Transverse colon (tissue), 4 donors: ENCODE data around the gene LRPAP1.

Experiments used
- CTCF ChIP-seq, 5 experiments: fragments of 200-600 bp in 3 of 5; fragments of 450-650 bp in 2 of 5; sonication (generic) in 3 of 5; IDR thresholded peaks; 1 replicate in 2 of 5; 2 replicates in 3 of 5; pipeline ENCODE4 v1.5.1; 2016 to 2017; ENCODE audit warnings: antibody characterized with exemption in 5 of 5, inconsistent platforms in 3 of 5, mild to moderate bottlenecking in 2 of 5, moderate library complexity in 1 of 5
- POLR2AphosphoS5 ChIP-seq, 3 donors: sonication (generic); formaldehyde crosslinking; IDR thresholded peaks; one replicate each; pipeline ENCODE4 v1.6.1; 2016; ENCODE audit warnings: antibody characterized with exemption in 3 of 3

- TF ChIP-seq CTCF (IDR thresholded peaks at IDR 0.05) (no peak), POLR2AphosphoS5 (IDR thresholded peaks at IDR 0.05) (no peak)
Measured at GRCh38 chr4:3533423-3533820, 1.2 kb upstream of the LRPAP1 start.
